IPS-18c (cell line): Measurements from ENCODE around the gene PSTK.

Experiments used
- H3K4me3 ChIP-seq: 2 replicates; pipeline ENCODE4 v1.7.0; 2013; ENCODE audit warnings: low read depth, mild to moderate bottlenecking, low read length, moderate library complexity; ENCODE audit not compliant: insufficient read depth
- H3K9me3 ChIP-seq: one replicate; pipeline ENCODE4 v1.6.1; 2013; ENCODE audit warnings: mild to moderate bottlenecking, low read length, moderate library complexity; ENCODE audit not compliant: control insufficient read depth, insufficient read depth

Gene PSTK, protein sequence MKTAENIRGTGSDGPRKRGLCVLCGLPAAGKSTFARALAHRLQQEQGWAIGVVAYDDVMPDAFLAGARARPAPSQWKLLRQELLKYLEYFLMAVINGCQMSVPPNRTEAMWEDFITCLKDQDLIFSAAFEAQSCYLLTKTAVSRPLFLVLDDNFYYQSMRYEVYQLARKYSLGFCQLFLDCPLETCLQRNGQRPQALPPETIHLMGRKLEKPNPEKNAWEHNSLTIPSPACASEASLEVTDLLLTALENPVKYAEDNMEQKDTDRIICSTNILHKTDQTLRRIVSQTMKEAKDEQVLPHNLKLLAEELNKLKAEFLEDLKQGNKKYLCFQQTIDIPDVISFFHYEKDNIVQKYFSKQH

DNA sequence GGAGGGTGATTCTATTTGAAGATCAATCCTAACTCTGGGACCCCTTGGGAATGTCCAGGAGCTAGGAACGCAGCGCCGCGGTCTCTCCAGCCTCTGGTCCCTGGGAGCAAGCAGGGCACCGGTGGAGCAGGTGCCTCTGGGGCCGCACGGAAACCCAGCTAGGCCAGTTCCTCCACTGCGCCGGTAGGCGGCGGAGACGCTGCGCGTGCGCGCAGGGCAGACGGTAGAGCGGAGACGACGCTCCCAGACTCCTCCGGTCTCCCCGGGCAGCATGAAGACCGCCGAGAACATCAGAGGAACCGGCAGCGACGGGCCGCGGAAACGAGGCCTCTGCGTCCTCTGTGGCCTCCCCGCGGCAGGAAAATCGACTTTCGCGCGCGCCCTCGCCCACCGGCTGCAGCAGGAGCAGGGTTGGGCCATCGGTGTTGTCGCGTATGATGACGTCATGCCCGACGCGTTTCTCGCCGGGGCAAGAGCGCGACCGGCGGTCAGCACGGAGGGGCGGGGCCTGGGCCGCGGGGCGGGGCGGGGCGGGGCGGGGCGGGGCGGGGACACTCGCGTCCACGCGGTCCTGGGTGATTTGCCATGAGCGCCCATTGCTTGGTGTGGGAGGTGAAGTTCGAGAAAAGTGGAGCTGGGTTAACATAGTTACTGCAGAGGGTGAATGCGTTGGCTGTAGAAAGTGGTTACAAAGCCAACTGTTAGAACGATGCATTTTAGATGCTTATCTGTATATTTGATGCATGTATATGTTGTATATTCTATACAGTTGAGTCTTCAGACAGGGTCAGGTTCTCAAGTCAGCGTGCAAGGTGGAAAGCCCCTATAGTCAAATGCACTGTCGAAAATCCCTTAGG, at the start of gene PSTK:
Gene PSTK, plus strand, starts transcription at position 193 of the 857 bp plus-strand sequence. Its CDS starts 79 bp downstream, at position 272.
- Histone ChIP-seq H3K9me3 (no peaks in the 10 kb centered on the region), H3K4me3 (peak within 1 kb of the TSS; percentile 91)

- Histone ChIP-seq H3K9me3 (no peaks in the 10 kb centered on the region), H3K4me3 (no peak overlapping the region)
Observed at GRCh38 chr10:122931088-122931906, 48.9 kb upstream of the PSTK start.

DNA sequence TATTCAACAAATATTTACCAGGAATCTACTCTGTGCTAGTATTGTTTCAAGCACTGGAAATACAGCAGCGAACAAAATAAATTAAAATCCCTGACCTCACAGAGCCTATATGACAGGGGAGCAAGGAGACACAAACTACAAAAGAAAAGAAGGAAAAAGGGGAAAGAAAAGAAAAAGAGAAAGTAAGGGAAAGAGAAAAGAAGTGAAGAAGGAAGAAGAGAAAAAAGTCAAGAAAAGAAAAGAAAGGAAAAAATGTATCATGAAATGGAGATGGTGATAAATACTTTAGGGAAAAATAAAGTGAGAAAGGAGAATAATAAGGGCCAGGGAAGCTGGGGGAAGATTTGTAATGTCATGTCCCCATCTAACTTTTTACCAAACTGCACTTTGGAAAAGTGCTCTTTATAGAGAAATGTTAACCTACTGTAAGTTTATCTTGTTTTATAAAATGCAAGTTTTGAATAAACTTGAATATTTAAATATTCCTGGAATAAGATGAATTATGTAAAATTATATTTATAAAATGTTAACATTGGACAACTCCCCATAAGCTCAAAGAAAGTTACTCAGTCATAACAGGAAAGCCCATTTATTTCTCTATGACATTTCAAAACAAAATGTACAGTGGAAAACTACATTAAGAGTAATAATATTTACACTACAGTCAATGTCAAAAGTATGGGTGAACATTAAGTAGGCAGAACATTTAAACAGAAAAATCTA, 40.9 kb upstream of the PSTK start:
- Histone ChIP-seq H3K4me3 (no peak overlapping the region), H3K9me3 (no peaks in the 10 kb centered on the region)

DNA sequence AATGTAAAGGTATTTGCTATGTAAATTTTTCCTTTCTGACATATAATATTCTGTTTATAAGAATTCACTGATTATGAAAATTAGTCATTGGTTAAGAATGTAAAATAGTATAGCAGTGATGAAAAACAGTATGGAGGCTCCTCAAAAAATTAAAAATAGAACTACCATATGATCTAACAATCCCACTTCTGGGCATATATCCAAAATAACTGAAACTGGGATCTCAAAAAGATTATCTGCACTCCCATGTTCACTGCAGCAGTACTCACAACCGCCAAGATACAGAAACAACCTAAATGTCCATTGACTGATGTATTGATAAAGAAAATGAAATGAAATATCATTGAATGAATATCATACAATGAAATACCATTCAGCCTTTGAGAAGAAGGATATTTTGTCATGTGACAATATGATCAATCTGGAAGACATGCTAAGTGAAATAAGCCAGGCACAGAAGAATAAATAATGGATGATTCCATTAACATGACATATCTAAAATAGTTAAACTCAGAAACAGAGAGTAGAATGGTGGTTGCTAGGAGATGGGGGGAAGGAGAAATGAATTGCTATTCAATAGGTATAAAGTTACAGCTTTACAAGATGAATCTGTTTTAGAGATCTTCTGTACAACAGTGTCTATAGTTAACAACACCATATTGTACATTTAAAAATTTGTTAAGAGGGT, 40.2 kb upstream of the PSTK start:
- H3K4me3 ChIP-seq = no peak overlapping the region
- H3K9me3 ChIP-seq = no peaks in the 10 kb centered on the region

GRCh38 chr10:122949296-122949695, 30.9 kb upstream of the PSTK start:
- peaks cover under 1% of the 10 kb centered on the region for H3K9me3 ChIP-seq
- H3K4me3 ChIP-seq = no peak overlapping the region

DNA sequence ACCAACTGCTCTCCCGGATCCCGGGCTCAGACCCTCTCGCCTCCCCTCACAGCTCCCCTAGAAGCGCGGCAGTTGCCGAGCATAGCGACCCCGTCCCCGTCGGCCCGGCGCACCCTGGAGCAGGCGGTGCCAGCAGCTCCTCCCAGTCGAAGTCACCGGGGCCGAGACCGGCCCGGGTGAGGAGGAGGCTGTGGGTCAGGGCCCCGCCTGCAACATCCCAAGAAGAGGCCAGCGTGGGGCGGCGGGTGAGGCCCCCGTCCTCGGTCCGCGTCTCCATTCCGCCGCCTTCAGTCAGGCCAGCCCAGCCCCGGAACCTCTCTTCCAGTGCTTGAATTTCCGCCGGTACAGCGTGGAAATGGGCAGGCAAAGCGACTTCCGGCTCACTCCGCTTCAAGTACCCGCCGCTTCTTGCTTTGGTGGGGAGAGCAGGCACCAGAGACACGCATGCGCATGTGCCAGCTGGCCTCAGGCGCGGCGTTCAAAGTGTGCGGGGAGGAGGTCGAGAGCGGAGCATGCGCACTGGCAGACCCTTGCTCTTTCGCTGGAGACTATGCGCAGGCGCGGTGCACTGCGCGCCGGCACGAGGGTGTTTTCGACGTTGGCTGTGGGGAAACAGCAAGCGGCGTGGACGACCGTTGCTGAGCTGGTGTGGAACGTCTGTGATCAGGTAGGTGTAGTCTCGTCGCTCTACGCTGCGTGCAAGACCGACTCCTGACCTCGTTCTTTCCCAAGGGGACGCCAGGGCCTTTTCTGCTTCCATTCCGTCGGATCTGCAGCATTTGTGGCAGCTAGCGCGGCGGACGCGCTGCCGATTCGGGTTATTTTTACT, 26.1 kb upstream of the PSTK start, which contains the start of gene C10orf88:
Gene C10orf88, minus strand, starts transcription at position 326 of the 829 bp plus-strand sequence. Its CDS starts 49 bp downstream, at position 277.
- H3K4me3 ChIP-seq = peak within 1 kb of the TSS; percentile 85
- H3K9me3 ChIP-seq = peaks cover 7% of the 10 kb centered on the region

DNA sequence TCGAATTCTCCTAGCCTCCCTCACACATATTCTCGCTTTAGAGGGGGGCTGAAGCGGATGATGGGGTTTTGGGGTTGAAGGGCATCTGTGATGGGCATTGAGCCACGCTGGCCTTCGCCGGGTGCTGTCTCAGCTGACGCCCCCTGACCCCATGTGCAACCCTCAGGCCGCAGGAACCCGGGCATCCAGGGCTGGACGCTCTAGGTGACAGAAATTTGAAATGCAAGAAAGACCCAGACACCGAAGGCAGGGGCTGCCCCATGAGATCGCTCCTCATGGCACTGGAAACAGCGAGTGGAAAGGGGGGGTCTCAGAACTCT, 25.5 kb upstream of the PSTK start:
- Histone ChIP-seq H3K9me3 (peaks cover 7% of the 10 kb centered on the region), H3K4me3 (peak overlapping the region; percentile 85; the same call in 1 of the 2 replicates)

GRCh38 chr10:122955892-122956291, 24.3 kb upstream of the PSTK start:
- H3K9me3 ChIP-seq = peaks cover 7% of the 10 kb centered on the region
- no peak overlapping the region for H3K4me3 ChIP-seq

DNA sequence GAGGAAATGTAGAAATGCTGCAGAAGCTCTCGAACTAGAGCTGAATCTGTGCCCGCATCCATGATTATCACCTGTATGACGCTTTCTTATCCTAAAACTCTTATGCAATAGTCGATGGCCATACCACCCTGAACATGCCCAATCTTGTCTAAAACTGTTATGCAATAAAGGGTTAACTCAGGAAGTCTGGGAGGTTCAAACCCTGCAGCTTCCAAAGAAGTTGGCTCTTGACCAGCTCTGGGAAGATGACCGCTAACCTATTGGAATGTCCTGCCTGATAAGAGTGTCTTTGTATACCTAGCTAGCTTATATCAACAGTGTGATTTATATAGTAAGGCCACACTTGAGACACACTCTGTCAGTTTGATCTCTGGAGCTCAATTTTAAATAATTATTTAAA, 22.7 kb upstream of the PSTK start:
- Histone ChIP-seq H3K4me3 (no peak overlapping the region), H3K9me3 (peaks cover 7% of the 10 kb centered on the region)

DNA sequence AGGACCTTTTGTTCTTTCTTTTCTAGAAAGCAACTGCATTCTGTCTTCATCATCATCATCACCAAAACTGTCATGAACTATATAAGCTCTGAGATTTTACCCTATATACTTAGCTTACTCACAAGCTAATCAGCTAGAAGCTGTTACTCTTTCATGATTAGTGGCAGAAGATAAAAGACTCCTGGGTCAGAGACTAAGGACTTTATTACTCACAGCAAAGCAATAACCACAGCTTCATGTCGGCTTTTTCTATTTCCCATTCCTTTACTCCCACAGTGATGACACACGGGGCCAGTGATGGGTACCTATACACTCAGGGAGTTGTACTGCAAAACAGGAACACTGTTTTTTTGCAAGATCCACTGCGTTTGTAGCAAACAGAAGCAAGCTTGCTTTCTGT, 17.8 kb upstream of the PSTK start:
- Histone ChIP-seq H3K9me3 (peaks cover 2% of the 10 kb centered on the region), H3K4me3 (no peak overlapping the region)

GRCh38 chr10:122966879-122967278, 13.3 kb upstream of the PSTK start:
- no peak overlapping the region for H3K4me3 ChIP-seq
- peaks cover 2% of the 10 kb centered on the region for H3K9me3 ChIP-seq

GRCh38 chr10:122968698-122969097, 11.5 kb upstream of the PSTK start:
- H3K4me3 ChIP-seq = no peak overlapping the region
- H3K9me3 ChIP-seq = peaks cover 2% of the 10 kb centered on the region

GRCh38 chr10:122974023-122974422, 6.2 kb upstream of the PSTK start:
- no peaks in the 10 kb centered on the region for H3K9me3 ChIP-seq
- H3K4me3 ChIP-seq = no peak overlapping the region

DNA sequence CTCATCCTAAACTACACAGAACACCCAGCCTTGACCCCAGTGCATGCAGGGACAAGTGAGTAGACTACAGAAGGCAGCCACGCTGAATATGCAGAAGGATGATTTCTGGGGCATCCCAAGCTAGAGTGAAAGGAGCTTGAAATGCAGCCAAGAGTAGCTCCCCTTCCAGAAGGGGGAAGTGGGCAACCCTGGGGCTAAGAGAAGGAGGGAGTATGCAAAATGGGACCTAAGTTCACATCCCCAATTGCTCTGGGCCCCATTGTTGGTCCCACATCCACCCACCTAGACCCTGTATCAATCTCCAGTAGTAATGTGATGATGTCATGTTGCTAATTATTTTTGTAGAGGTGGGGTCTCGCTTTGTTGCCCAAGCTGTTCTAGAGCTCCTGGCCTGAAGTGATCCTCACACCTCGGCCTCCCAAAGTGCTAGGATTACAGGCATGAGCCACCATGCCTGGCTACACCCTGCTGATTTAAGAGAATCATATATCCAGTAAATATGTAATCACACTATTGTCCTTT, 5.6 kb upstream of the PSTK start:
- no peak overlapping the region for H3K4me3 ChIP-seq

DNA sequence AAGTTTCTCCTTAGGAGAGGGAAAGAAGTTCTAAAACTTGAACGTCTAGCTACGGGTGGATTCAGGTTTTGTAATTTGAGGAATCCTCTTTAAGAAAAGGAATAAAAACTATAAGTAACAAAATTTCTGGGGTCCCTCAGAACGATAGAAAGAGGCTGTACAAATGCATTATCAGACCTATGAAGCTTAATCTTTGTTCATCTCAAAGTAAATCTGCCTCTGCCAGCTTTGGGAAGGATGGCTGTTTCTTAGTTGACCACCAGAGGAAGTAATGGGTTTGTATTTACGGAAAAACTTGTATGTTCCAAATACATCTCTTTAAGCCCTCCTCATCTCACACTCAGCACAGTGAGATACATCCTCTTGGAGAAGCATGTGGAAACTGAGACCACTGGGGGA, 864 bp downstream of the PSTK start:
- Histone ChIP-seq H3K9me3 (no peaks in the 10 kb centered on the region), H3K4me3 (peak overlapping the region; percentile 91)

More for the DNA sequence above, 5.6 kb upstream of the PSTK start:
- no peaks in the 10 kb centered on the region for H3K9me3 ChIP-seq
